GM19468 (cell line): Measurements from ENCODE around the gene NOS1AP.

Source experiments
- ATAC-seq: cut with Tn5 transposase; IDR thresholded peaks from one replicate; pipeline ENCODE4 v1.9.1; 2021; ENCODE audit warnings: mild to moderate bottlenecking, moderate library complexity, moderate number of reproducible peaks; ENCODE audit not compliant: unreplicated experiment; ENCODE audit errors: extremely low read depth

The NOS1AP gene

DNA sequence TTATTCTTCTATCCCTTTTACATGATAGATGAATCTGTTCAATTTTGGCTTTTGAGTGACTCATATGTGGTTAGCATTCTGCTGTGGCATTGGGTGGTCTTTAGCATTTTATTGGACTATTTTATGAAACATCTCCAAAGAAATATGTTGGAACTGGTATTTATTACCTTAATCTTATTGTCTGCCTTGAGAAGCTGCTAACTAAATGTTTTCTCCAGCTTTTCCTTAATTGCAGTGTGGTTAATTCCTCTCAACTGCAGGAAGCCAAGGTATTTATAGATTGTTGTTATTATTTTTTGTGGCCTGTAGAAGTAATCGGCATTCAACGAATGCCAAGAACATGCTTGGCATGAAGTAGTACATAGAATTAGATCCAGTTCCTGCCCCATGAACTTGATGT is 64.1 kb downstream of the NOS1AP start:
- no peak for ATAC-seq

- no peak for ATAC-seq
Observed at GRCh38 chr1:162134646-162135045, 65.2 kb downstream of the NOS1AP start.

DNA sequence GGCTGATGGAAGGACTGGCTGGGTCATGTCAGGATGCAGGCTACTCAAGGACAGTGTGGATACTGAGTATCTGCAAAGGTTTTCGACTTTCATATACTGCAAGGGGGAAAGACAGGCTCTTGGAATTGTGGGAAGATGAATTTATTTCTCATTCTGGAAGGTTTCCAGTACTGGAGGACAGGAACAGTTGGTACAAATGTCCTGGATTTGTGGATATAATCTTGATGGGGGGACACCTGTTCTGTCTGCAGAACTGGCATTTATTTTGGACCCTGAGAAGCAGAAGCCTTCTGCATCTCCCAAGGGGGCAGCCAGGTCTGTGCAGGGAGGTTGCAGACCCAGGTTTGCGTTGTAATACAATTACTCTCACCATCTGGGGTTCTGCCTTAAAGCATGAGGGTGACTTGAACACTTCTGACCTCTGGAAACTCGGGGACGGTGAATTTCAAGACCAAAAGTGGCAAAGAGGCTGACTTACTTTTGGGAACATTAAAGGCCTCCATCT is 65.8 kb downstream of the NOS1AP start:
- no peak for ATAC-seq

- no peak for ATAC-seq
Observed at GRCh38 chr1:162136760-162137159, 67.3 kb downstream of the NOS1AP start.

- no peak for ATAC-seq
Observed at GRCh38 chr1:162137179-162137960, 67.9 kb downstream of the NOS1AP start.

DNA sequence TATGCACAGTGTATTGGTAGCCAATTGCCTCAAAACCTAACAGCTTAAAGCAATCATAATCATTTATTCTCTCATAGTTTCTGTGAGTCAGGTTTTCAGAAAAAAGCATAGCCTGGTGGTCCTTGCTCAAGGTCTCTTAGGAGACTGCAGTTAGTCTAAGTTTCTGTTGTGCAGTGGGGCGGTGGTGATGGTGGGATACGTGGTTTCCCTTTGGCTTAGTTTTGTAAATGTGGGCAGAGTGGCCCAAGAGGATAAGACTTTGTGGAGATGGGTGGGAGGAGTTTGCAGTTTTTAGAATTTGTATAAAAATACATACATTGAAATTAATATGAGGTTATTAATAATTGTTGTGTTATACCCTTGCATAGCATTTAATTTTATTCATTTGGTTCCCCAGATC is 68.6 kb downstream of the NOS1AP start:
- no peak for ATAC-seq

- no peak for ATAC-seq
Observed at GRCh38 chr1:162138599-162139181, 69.2 kb downstream of the NOS1AP start.

- no peak for ATAC-seq
Observed at GRCh38 chr1:162139211-162139610, 69.7 kb downstream of the NOS1AP start.

DNA sequence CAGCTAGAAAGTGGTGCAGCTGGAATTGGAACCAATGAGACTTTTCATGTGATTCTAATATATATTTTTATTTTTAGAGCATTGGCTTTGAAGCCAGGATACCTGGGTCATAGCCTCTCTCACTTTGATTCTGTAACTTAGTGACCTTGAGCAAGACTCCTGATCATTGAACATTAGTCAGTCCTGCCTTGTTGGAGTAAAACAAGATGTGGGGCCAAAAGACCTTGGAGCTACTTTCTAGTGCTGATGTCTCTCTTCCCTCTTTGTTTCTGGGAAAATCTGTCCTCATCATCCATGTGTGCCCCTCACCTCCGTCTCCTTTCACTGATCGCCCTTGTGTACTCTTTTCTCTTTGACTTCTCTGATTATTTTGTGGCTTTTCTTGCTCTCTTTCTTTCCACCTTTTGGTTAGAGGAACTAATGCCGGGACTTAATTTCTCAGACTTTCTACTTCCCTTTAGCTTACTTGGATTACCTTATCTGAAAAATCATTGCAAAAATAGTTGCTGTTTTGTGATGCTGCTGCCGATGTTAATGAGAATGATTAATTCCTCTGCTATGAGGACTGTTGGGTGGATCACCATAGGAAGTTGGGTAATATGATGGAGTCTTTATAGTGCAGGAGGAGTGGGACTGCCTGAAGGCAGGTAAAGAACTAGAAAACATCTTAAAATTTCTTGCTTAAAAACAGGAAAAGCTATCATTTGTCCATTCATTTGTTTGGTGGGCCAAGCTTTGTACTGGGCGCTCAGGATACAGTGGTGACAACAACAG is 72.0 kb downstream of the NOS1AP start:
- ATAC-seq = no peak

- ATAC-seq = no peak
Observed at GRCh38 chr1:162142968-162143367, 73.5 kb downstream of the NOS1AP start.

DNA sequence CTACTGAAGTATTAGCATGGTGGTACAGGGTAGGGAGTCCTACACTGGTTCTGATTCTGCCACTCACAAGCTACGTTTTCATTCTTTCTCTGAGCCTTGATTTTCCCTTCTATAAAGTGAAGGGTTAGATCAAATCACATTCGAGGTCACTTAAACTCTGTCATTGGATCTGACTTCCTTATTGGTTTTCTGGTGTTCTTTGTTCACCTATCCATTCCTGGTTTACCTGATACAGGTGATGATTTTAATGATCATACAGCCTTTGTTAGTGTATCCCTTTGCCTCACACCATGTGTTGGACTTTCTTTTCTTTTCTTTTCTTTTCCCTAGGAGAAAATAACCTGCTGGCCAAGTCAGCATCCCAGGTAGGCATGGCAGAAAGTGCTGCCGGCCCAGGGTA is 74.8 kb downstream of the NOS1AP start:
- no peak for ATAC-seq

GRCh38 chr1:162144853-162145252 is 75.4 kb downstream of the NOS1AP start:
- ATAC-seq = no peak

DNA sequence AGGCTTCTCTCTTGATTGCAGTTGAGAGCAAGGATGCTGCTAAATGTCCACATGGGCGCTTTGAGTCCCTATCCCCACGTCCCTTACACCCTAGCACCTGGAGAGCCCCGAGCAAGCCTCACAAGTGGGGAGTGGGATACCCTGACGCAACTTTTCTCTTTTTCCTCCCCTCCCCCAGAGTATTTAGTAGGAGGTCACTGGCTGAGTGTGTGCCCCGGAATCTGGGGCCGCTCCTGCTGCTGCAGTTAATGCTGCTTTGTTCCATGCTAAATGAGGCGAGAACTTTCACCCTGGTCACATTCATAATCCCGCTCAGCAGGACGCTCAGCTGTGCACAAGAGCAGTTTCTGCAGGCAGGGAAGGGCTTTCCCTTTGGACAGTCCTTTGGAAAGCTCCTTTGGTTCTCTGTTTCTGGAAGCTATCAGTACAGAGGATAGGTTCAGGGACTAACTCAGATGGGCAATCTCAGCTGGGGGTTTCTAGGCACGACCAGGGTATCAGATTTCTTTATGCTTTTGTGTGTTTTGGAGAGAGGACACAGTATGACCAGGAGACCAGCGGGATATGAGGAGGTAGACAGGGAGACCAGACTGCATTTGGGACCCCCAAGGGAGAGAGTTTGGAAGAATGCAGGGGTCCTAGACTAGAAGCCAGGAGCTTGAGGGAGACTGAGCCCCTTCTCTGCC is 75.9 kb downstream of the NOS1AP start:
- no peak for ATAC-seq

DNA sequence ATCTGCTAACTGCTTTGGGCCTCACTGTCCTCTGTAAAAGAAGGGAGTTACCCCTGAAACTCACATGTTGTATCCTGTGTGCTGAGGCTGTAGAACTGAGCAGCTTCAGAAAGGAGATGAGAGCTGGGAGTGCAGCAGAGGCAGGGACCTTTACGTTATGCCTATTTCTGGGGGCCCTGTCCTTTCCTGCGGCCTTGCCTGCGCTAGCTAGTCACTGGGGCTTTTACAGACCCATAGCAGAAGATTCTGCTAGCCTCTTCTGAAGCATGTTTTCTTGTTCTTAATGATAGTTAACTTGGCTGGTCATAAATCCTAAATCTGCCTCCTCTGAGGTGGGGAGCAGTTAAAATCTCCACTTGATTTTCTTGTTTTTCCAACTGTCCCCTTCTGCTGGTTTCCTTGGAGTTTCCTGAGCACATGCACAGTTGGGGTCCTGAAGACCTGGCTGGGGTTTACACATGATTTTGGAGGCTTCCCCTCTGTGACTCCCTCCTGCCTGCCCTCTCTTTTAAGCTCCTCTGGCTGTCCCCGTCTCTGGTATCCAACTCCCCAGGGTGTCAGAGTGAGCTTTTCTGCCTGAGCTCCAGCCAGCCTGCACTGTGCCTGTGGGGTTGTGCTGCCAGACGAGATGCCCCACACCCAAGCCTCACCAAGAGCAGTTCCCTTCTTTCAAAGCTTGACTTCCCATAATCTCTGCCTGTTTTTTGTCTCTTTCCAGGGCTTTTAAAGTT is 76.6 kb downstream of the NOS1AP start:
- ATAC-seq = no peak

DNA sequence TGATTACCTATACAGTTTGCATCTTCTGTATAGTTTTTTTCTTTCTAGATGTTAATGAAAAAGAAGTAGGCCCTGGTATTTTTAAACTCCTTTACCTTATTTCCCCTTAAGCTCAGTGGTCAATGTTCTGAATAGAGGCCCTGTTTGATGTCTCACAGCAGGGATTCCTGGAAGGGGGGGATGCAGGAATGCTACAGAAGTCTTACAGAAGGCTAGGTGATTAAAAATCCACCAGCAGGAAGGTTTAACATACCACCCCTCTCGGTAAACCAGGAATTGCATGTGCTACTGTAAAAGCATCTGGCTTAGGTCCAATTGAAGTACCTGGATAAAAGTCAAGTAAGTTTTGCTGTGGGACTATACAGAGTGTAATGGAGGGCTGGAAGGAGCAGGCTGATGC is 78.3 kb downstream of the NOS1AP start:
- ATAC-seq = no peak

GRCh38 chr1:162150112-162150511 is 80.6 kb downstream of the NOS1AP start:
- no peak for ATAC-seq

- peak; percentile 80 for ATAC-seq
Observed at GRCh38 chr1:162151900-162152829, 82.7 kb downstream of the NOS1AP start.

DNA sequence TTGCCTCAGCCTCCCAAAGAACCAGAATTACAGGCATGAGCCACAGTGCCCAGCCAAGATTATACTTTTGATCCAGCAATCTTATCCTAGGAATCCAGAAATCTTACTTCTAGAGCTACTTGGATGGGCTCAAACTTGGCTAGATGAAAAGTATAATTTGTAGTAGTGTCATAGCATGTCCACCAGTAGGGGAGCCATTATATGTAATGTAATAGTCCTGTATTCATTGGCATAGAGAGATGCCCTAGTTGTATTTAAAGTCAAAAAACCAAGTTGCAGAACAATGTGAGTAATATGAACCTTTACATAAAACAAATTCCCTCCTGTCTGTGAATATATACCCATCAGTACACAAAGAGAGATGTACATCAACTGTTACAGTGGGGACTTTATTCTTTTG is 83.9 kb downstream of the NOS1AP start:
- no peak for ATAC-seq

GRCh38 chr1:162157469-162157868 is 88.0 kb downstream of the NOS1AP start:
- no peak for ATAC-seq
